NCI-H2196 treated with DMSO at 0.1 percent for 48 hours (cell line): Measurements from ENCODE around the gene EXOC4.

Experiments
- DNase-seq: peaks from one replicate; lab custom pipeline; 2025; ENCODE audit not compliant: unreplicated experiment; lab: John Stamatoyannopoulos, UW

EXOC4 gene

GRCh38 chr7:133911724-133912123 is 658.8 kb downstream of the EXOC4 start:
- DNase-seq, result no peak

DNA sequence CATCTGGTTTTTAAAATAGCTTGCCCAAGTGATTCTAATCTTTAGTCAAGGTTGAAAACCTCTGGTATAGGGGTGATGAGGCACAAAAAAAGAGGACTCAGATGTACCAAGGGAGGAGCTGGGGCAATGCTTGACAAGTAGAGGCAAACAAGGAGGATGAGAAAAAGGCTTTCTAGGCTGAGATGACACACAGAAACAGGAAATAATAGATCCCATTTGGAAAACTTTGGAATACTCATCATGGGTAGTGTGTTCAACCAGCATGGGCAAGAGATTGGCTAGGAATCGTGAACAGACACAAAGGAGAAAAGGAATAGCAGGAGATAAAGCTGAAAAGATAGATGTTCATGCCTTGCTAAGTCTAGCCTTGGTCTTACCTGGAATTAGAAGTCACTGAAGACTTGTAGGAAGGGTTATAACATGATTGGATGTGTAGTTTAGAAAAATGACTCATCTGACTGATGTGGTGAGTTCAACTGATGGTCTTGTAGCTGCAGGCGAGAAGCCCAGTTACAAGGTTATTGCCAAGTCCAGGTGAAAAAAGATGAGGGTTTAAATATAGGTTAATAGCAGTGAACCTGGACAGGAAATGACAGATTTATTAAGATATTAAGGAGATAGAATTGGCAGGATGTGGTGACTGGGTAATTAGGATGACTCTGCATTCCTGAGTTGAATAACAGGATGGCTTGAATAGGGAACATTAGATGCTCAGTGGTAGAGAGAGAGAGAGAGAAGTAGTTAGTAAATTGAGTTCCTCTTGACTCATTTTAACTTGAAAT is 660.2 kb downstream of the EXOC4 start:
- no peak for DNase-seq

DNA sequence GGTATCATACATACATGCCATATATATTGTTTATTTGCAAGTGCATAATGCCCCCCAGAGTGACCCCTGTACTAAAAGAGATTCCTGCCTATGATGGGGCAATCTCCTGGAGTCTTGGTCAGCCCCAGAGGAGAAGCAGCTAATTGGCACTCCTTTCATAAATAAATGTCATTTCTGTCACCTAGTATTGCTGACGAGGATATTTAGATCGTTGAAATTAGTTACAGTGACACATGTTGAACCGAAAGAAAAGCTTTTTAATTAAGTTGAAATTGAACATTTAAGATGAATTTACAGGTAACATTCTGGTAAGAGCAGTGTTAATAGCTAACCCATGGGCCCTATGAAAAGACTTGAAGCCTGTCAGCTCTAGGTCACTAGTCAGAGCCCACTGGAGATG is 663.7 kb downstream of the EXOC4 start:
- no peak for DNase-seq

DNA sequence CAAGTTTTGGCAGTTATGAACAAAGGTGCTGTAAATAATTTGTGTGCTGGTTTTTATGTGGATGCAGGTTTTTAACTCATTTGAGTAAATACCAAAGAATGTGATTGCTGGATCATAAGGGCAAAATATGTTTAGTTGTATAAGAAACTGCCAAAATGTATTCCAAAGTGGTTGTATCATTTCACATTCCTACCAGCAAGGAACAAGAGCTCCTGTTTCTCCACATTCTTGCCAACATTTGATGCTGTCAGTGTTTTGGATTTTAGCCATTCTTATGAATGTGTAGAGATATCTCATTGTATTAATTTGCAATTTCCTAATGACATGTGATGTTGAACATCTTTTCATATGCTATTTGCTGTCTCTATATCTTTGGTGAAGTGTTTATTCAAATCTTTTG is 666.9 kb downstream of the EXOC4 start:
- no peak for DNase-seq

DNA sequence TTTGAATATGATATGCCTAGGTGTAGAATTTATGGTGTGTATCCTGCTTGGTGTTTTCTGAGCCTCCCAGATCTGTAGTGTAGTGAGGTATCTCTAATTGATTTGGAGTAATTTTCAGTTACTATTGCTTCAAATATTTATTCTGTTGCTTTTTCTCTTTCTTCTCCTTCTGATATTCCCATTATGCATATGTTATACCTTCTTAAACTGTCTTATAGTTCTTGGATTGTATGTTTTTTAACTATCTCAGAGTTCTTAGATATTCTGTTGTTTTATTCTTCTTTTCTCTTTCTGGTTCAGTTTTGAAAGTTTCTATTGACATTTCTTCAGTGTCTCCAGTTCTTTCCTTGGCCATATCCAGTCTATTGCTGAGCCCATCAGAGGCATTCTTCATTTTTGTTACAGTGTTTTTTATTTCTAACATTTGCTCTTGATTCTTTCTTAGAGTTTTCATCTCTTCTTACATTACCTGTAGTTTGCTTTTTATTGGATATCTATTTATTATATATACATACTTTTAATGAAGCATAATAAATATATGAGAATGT is 668.8 kb downstream of the EXOC4 start:
- no peak for DNase-seq

- no peak for DNase-seq
Observed at GRCh38 chr7:133923974-133924373, 671.1 kb downstream of the EXOC4 start.

DNA sequence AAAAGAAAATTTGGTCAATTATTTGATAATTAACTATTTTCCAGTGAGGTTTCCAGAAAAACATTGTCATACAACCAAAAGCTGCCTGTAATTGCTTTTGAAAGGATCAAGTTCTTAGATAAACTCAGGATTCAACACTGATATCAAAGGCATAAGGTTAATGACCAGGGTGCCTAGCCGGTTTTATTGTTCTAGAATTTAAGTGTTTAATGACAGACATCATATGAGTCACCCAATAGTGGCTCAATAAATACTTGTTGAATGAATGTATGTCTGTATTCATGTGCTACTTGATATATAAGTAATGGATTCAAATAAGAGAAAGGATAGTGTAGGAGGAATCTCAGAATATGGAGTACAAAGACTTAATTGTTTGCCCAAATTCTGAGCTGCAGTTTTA is 678.2 kb downstream of the EXOC4 start:
- no peak for DNase-seq

- no peak for DNase-seq
Observed at GRCh38 chr7:133932591-133932990, 679.7 kb downstream of the EXOC4 start.

DNA sequence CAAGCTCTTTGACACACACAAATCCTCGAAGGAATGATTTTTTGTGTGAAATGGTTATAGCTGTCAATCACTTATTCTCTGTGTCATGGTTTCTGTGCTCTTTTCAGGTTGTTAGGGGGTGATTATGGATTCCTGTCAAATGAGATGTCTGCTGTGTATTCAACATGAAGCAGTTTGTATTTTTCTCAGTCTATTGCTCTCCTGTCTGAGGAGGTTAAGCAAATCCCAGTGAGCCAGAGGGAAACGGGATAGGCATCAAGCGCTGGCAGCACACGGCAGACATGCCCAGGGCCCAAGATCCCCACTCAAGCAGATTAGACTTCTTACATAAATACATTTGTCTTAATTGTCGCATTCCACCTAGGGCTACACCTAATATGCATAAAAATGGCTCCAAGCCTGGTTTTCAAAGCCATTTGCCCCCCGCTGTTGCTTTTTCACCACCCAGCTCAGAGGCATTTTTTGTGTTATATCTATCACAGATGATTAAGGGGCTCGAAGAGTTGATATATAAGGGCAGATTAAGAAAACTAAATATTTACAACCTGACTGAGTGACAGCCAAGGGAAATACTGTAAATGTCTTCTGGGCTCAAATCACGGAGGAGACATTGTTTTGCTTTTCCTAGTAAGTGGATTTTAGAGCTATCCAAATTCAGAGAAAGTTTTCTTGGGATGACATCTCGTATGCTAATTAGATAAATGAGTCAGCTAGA is 681.5 kb downstream of the EXOC4 start:
- no peak for DNase-seq

DNA sequence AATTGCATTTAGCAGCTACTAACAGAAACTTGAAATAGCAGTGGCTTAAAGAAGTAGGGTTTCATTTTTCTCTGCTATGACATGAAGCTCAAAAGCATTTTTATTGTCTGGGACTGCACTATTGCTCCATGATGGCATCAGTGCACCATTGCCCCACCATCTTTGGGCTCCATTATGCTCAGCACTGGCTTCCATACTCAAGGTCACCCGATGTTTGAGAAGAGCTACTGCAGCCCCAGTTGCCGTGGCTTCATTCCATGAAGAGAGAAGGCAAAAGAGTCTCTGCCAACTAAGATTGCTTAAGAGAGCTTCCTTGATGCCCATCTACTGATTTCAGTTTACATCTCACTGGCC is 682.1 kb downstream of the EXOC4 start:
- DNase-seq, result no peak

GRCh38 chr7:133936074-133936473 is 683.2 kb downstream of the EXOC4 start:
- DNase-seq, result no peak

DNA sequence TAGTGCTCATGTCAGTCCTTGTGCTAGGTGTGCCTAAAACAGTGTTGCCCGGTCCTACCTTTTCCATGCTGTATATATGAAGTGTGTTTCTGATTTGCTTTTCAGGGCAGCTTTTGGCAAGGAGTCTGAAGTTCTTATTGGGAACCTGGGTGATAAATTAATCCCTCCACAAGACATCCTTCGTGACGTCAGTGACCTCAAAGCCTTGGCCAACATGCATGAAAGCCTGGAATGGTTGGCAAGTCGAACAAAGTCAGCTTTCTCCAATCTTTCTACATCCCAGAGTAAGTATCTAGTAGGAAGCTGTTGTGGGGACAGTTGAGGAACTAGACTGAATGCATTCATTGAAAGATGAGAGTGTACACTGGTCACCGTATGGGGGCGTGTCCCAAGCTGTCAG is 684.9 kb downstream of the EXOC4 start:
- DNase-seq, result no peak

DNA sequence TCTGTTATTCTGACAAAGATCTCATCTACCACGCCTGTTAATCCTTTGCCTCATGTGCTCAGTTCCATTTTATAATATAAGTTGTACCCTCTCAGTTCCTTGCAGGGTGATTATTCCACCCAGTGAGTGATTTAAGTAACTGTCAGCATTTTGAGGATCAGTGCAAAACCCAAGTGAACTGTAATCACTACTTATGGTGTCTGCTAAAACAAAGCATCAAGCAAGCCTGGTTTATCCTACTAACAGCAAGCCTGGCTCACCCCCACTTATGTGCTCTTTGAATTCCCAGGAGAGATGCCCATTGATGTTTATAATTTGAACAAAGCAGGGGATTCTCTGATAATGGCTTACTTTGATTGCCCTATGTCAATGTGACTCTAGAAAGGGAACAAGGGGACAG is 687.5 kb downstream of the EXOC4 start:
- DNase-seq, result no peak

- DNase-seq, result no peak
Observed at GRCh38 chr7:133941496-133941895, 688.6 kb downstream of the EXOC4 start.

GRCh38 chr7:133945497-133945896 is 692.6 kb downstream of the EXOC4 start:
- no peak for DNase-seq

DNA sequence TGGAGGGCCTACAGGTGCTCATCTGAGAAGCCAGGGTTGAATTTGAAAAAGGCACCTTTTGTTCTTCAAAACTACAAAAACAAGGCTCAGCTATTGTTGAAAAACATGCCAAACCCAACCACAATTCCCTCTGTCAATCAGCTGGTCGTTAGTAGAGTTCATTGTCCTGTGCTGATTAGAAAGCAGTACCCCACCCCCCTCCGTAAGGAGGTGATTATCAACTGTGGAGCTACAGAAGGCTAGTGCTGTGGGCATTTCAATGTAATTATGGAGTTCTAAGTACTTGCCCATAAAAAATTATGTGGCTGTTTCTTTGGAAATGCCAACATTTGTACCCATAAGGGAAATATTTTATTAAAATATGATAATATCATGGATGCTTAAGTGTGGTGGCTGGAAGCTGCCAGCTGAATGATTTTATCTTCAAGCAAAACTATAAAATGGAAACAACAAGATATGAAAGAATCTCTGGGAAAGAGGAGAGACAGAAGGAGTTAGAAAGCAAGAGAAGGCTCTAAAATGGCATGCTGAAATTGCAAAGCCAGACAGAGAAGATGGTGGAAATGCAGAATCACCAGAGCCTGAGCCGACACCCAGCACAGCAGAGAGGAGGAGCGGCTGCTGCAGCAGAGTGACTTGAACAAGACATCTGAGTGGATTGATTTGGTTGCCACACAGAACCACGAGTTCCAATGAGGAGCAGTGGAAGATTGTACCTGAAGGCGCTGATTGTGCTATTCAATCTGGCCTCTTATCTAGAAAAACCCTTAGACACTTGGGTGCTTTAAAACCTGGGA is 694.8 kb downstream of the EXOC4 start:
- DNase-seq, result no peak

DNA sequence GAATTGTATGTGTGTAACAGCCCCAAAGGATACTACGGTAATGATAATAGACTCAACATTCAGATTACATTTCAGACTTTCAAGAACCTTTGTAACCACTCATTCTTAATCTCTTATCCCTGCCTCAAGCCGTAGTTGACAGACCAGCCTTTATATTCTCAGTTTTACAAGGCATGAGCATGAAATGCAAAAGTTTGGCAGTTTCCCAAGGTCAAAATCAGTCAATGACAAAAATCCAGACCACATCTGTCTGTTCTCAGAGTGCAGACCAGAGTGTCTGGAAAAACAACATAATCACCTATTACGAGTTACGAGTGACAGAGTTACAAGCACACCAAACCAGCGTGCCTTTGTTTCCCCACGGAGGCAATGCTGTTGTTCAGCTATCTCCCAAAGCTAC is 695.7 kb downstream of the EXOC4 start:
- DNase-seq, result no peak

DNA sequence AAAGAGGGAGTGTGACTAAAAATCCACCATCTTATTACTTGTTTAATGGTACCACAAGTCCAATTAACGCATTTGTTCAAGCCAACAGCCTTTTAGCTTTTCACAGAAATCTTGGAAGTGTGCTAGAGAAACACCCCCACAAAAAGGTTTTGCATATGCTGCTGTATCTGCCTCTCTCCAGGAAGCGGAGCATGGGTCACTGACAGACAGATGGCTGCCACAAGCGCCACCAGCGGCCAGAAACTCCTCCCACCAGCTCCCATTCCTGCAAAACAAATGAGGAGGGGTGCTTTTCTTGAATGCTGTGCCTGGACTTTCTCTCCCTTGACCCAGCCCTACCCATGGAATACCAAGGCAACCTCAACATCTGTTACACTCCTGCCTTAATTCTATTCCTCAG is 698.0 kb downstream of the EXOC4 start:
- DNase-seq, result no peak

- DNase-seq, result no peak
Observed at GRCh38 chr7:133955208-133955607, 702.3 kb downstream of the EXOC4 start.

GRCh38 chr7:133957845-133958244 is 705.0 kb downstream of the EXOC4 start:
- no peak for DNase-seq

- DNase-seq, result no peak
Observed at GRCh38 chr7:133958822-133959221, 705.9 kb downstream of the EXOC4 start.

DNA sequence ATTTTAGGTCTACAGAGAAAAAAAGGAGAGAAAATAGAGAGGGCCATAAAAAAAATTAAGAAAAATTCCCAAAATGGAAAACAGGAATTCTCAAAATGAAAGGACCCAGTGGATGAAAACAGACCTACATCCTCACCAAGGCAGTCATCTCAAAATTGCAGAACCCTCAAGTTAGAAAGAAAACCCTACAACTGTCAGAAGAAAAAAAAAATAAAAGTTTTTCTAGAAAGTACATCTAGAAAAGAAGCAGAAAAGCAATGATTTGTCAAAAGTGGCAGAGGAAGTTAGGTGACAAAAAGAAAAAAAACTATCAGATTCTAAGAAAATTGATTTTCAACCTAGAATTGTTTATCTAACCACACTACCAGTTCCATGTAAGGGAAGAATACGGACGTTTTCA is 706.6 kb downstream of the EXOC4 start:
- DNase-seq, result no peak
